Right renal pelvis (tissue), 4 donors: Measurements from ENCODE around the gene MID1. TPM values are rescaled to one million over a fixed set of nuclear protein-coding genes. Genes with fewer than 3 reads are reported as not detected.

ENCODE experiments used
- DNase-seq, 4 donors: peaks; one replicate each; pipeline ENCODE4 v3.0.0-alpha.2; 2013; ENCODE audit warnings: low read depth in 4 of 4, low spot score in 3 of 4, missing footprints in 1 of 4
- polyA plus RNA-seq, 4 donors: library from polyadenylated mRNA; unstranded; fragments of 120-200 nt; gene quantifications; one replicate each; pipeline ENCODE4 v1.2.1, GENCODE V29; 2013; ENCODE audit not compliant: insufficient read length in 4 of 4

Gene MID1
- polyA plus RNA-seq, 4 donors = 23.0 to 30.2 (median 24.5) TPM

DNA sequence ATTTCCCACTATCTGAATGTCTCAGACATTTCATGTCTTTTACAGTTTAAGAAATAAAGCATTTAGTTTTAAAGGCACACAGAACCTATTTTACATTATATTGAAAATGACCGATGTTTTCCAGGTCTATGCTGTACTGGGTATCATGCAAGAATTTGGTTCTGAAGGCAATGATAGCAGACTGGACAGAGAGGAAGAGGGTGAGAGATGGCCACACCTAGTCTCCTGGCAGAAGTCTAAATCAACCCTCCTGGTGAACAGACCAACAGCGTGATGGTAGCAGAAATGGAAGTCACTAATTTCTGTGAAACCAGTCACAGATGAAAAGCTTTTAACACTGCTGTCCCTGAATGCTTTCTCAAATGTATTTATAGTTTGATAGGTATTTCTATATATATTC lies 41.9 kb downstream of the MID1 start:
- no peak for DNase-seq

DNA sequence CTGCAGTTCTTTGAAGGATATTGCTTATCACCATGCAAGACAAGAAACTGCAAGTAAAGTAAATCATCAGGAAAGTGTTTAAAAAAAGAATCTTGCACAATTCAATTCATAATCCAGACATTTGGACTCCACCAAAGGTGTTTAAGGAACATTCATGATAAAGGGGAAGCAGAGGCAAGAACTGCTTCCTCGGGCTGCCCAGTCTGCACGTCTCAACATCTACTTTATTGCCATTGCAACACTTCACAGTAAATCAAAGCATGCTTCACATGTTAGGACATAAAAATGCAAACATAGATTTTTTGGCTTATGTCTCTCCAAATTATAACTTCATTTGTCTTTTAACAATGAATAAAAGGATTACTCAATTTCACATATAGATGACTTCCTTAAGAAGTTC lies 42.5 kb downstream of the MID1 start:
- no peak for DNase-seq

DNA sequence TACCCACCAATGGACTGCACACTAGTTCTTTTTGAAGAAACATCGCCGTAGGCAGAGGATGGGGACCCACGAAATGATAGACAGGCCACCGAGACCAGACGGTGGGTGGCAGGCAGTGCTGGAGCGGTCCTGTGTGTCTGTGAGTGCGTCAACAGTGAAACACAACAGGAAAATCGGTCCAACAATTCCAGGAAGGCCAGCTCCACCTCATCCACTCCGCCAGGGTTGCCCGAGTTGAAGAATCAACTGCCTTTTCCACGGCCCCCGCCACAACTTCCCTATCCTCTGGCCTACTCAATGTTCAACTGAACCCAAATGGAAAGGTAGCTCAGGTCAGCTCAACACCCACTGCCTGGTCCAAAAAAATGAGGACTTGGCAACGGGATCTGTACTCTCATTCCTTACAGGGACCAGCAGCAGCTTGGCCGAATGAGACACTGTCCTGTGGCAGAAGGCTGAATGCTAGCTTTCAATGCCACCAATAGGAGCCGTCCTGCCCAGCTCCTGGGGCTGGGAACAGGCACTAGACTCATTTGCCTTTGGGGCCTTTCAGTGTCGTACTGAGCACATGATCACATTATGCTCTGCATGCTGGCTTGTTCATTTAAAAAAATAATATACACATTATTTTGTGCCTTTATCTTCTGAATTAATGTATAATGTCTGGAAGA lies 43.5 kb downstream of the MID1 start:
- no peak for DNase-seq

DNA sequence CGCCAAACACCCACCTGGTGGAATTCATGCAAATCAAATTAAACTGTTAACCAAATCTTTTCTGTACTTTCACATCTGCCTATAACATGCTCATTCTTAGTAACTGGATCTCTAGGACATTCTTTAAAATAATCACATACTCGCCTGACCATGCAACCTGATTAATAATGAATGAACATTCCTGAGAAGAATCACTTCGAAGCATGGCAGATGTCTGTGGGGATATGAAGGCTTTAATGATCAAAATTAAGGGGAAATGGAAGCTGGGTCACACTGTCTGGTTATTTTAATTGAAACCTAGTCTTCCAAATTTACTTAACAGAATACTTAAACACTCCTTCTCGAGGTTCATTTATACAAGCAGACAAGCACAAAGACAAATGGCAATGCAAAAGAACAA lies 44.2 kb downstream of the MID1 start:
- DNase-seq = no peak

DNA sequence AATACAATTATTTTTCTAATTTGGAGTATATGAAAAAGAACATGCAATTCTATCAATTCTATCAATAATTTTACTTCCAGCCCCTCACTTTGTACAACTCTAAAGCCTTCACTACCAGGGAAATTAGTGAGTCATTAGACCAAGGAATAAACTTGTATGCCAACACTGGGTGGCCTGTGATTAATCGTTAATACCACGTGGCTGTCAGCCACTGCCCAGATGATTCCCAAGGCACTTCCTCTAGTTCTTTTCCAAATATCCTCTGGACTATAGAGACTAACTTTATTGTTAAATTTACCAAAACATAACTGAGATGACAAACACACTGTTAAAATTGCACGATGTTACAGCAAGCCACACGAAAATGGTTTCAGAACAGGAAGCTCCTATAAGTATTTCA lies 45.7 kb downstream of the MID1 start:
- no peak for DNase-seq

DNA sequence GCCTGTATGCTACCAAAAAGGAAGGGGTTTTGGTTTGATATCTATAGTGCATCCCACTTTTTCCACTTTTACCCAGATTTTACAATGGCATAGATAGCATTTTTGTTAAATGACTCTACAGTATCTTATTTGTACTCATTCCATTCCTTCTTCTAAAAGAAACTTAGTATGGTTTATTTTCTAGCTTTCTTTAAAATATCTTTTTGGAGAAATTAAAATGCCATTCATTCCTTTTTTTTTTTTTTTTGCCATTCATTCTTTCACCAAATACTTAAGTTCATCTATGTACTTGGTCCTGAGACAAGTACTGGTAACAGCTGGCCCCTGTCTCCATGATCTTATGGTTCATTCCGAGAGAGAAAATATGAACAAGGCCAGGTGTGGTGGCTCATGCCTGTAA lies 49.1 kb downstream of the MID1 start:
- DNase-seq = no peak

DNA sequence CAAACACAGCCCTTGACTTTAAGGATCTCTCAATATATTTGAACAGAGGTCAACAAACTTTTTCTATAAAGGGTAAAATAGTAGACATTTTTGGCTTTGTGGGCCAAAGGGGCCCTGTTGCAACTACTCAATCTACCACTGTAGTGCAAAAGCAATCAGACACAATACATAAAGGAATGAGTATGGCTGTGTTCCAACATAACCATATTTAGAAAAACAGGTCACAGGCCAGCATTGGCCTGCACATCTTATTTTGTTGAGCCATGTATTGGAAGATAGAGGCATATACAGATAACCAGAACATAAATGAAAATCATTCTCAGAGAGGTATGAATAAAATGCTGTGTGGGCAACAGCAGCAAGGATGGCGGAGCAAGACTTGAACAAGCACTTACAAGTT lies 49.8 kb downstream of the MID1 start:
- no peak for DNase-seq

DNA sequence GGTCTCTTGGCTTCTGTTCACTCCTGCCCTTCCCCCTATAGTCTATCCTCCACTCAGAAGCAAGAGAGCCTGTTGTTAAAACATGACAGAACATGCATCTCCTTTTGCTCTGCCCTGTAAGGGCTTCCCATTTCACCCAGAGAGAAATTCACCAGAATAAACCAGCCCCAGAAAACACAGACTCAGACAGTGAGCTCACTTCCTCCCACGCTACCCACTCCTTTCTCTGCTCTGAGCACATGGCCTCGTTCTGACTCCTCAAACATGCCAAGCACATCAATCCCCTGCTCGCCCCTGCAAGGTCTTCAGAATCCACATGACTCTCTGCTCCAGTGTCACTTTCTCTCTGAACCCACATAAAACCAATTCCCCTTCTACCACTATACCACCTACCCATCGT lies 50.4 kb downstream of the MID1 start:
- DNase-seq = no peak

DNA sequence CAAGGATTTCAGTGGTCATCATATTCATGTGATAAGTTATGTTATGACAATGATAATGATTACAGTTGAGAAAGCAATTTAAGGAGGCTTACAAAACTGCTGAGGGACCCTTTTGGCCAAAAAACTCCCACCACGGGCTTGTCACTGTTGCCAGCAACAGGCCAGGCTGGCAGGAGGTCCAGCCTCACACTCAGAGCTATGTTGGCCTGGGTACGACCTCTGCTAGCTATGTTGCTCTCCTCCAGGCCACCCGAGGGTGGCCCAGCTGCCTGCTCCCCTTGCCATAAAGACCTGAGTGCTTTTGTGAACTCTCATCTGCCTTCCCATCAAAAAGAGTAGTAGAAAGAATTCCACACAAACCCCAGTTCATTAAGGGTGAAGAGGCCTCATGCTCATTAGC lies 52.0 kb downstream of the MID1 start:
- DNase-seq = no peak

DNA sequence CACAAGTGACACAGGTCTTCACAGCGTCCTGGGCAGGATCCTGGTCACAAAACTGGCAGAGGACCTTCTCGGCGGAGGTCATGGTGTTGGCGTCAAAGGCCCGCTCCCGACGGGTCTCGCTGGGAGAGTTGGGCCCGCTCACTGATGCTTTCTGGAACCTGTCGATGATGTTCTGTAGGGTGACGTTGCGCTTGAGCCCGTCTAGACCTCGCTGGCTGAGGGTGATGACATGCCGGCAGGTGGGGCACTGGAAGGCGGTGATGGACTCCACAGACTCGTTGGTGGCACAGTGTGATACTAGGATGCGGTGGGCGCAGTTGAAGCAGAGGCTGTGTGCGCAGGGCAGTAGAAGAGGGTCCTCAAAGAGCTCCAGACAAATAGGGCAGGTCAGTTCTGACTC lies 53.2 kb downstream of the MID1 start:
- DNase-seq = no peak

DNA sequence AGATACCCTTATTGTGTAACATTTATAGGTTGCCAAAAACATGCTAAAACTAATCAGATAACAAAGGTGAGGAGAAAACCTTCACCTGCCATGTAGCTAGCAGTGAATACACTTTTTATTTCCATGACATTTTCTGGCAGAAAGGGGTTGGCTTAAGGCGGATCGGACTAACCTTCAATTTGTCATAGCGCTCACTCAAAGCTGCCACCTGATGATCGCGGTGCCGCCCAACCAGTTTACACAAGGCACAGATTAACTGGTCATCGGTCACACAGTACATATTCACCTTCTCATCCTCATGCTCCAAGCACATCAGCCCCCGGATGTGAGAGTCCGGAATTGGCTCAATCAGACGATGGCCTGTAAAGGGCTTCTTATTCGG lies 53.7 kb downstream of the MID1 start:
- no peak for DNase-seq

DNA sequence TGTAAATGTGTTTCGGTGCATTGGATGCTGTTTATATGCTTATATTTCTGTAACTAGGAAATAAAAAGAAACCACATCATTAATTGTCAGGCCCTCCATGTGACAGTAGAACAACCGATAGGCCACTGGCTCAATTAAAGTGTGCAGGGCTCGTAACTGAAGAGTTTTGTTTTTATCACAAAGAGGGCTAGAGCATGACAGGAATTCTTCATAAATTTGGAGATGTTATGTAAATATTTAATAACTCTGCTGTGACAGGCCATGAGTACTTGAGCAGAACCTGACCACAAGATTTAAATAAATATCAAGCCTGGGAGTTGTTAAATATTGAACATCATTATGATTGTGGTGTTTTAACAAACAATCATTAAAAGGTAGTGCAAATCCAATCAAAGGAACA lies 55.9 kb downstream of the MID1 start:
- no peak for DNase-seq

DNA sequence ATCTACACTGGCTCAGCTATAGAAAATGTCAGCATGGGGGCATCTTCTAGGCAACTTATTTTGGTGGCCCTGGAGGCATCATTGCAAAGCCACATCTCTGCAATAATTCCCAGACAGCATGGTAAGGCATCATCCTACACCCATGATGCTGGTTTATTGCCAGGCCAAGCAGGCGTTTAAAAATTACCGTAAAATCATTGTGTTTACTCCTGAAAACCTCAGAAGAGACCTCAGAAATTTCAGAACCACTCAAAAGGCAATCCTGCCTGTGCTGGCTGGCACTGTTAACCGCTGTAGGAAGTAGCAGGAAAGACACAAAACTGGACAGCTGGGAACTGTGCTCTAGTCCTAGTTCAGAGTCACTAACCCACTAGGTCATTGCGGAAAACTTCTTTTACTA lies 63.2 kb downstream of the MID1 start:
- no peak for DNase-seq

DNA sequence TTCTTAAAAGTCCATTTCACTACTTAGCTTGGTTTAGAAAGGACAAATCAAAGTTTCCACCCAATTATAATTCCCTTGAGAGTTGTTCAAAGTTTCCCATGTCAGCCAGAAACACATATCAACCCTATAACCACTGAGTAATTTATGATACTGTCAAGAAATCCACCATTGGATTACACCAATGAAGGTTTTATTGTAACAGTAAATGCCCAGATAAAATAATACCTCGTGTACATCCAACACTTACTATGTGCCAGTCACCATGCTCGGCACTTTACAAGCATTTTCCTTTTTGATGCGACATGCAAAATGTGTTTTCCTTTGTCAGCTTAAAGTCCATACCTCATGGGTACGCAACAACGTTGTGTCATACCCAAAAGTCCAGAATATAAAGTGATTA lies 64.0 kb downstream of the MID1 start:
- no peak for DNase-seq

DNA sequence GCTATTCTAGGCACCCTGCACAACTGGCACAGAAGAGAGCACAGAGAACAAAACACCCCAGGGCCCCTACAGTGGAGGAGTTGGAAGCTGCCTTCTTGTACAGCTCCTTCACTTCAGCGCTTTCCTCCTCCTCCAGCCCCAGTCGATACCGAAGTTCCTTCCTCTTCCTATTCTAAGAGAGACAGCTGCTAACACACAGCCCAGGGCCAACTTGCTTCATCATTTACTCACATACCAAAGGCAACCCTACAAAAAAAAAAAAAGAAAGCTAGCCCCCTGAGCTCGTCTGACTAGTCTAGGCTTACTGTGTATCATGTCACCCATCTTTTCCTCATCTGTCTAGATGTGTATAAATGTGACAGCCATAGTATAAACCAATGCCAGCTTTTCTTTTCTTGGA lies 64.5 kb downstream of the MID1 start:
- no peak for DNase-seq

DNA sequence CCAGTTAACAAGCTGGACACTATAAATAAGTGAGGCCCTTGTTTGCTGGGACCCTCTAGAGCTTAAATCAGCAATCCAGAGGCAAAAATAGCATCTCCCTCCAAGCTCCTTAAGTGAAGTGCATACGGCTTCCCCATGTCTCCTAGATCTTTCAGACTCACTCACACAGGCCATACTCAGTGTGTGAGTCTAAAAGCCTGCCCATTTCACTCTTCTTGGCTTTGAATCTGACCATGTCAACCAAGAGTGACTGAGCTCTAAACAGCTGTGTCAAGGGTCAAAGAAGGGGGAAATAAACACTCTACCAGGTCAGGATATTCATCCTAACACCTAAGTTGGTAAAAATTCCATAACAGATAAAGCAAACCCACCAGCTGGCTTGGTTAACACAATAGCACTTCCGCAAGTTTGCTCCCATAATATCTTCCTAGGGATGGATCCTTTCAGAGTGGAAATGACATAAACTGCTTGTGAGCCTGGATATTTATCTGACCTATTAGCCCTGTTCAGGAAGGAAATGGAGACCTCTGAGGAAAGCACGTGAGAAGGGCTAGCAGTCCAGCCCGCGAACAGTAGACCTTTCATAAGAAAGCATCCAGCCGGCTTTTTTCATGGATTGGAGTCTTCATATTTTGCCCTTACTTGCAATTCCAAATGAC lies 65.6 kb downstream of the MID1 start:
- DNase-seq = no peak

DNA sequence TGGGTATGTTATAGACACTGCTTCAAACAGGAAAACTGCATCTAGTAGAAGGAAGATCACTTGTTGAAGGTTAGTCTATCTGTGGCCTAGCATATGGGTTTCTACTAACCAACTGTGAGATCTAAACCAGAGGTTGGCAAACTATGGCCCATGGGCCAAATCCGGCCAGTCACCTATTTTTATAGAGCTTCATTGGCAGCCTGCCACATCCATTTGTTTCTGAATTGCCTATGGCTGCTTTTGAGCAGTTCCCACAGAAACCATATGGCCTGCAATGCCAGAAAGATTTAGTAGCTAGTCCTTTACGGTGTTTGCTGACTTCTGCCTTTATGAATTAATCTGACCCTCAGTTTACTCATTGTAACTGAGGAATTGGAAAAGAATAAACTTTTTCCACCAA lies 71.1 kb downstream of the MID1 start:
- no peak for DNase-seq

DNA sequence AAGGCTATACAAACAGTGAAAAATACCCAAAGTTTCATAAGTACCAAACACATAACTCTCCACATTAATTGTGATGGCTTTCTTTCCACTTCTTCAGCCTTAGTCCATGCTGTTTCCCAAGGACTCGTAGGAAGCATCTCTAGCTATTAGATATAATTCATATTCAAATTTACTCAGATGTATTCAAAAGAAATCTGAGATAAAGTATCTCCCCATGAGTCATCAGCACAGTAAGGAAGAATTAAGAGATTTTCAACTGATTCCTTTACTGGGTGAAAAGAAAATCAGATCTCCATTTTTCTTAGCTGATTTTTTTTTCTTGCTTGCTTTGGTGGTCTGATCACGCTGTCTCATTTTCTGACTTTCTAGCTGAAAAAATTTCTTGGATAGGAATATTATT lies 71.7 kb downstream of the MID1 start:
- DNase-seq = no peak

DNA sequence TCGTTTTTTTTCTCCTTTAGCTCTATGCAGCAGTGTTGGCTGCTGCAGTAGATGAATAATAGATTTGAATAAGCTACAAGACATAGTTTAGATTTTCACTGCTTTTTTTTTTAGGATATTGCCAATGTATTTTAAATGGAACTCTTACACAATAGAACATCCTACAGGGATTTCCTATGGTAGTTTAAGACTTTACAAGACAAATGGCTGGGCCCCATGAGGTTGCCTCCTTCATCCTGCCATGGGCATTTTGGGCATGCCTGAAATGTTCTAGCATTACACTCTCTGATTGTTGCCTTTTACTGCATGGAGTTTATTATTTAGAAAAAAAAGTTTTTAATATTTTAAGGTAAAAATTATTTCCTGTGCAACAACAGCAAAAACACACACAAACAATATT lies 74.5 kb downstream of the MID1 start:
- no peak for DNase-seq

DNA sequence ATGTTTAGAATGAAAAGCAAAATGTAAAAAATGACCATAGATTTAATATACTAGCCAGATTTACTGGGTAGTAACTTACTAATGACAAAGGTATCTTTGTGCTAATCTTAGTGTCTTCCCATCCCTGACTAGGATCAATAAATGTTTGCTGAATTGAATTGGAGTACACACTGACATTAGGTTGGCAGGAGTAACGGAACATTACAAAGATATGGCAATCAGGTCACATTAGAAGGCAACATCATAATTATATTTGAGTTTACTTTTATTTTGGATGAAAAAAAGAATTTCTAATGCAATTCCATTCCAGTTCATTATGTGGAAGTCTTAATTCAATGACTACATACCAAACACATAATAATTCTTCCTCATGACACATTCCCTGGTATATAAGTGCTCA lies 77.8 kb downstream of the MID1 start:
- DNase-seq = no peak

DNA sequence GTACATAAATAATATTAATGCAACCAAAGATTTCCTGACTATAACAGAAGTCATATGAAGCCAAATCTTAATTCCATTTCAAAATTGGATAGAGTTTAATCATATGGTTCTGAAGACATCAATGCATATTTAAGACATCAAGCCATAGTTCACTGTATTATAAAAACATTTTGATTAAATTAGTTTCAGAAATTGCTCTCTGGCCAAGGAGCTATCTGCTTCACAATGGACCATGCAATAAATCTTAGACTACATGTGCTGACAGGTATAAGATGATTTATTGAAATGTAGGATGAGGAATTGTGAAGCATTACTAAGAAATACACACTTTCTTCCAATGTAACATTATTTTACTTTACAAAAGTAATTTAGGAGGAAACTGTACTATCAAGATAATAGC lies 81.6 kb downstream of the MID1 start:
- no peak for DNase-seq

DNA sequence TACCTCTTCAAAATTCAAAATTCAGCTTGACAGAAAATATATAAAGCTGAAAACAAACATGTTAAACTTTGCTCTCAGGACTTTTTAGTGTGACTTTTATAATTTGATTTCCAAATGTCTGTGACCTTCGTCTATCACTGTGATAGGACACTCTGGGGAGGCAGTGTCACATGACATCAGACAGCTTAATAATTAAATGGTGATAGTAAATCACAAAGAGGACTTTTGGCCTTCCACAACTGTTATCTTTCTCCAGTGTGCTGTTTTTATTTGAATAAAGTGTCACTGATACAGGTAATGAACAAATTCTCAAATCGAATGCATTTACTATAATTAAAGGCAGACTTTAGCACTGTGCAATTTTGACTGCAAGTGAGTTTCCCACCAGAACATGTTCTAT lies 83.1 kb downstream of the MID1 start:
- no peak for DNase-seq

DNA sequence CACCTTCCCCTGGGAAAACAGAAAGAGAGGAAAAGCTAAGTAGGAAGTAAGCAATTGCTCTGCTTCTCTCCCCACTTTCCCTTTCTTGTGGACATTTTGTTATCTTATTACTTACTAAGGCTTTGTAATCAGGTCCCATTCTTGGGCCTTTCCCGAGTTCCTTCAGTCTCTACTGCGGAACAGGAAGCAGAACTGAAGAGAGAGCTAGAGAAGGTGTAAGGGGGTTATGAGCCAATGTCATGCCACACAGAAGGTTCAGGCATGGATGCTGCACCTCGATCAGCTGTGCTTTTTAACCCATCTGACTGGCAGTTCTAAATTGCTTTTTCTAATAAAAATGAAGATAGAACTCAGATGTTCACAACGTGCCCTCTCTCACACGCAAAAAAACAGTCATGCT lies 83.6 kb downstream of the MID1 start:
- no peak for DNase-seq
